ENCODE data around the gene RETSAT.
"Not testable (repeated sequence)": the region's sequence is repeated elsewhere in the genome, so short reads cannot be mapped to it uniquely, and the experiment has no call there.

Gene RETSAT

DNA sequence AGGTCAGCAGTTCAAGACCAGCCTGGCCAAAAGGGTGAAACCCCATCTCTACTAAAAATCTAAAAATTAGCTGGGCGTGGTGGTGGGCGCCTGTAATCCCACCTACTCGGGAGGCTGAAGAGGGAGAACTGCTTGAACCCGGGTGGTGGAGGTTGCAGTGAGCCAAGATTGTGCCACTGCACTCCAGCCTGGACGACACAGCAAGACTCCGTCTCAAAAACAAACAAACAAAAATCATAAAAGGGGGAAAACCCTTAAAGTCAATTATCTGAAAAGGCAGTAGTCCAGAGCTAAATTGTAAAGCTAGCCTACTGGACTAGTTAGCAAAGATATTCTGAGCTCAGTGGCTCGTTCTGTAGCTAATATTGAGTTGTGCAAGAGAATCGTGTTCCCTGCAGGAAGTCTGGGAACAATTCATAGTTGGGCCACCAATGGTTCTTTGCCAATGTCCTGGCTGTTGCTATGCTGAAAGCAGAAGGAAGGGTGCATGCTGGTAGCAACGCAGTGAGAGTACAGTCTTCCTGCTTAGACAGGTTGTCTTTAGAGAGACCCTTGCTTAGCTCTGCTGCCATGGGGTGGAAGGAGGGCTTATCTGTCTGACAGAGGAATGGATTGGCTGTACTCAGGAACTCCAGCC is 30.9 kb downstream of the RETSAT start:
- H3K27me3 ChIP-seq (ENCODE audit: low read depth), result no peaks in the 10 kb centered on the region
- peaks cover 61% of the 10 kb centered on the region for H3K36me3 ChIP-seq (replicated peaks)
- no peak for DNase-seq (ENCODE audit: low spot score in 2 of 2)
- H3K9me3 ChIP-seq, result no peaks in the 10 kb centered on the region
- no peak overlapping the region for H3K4me3 ChIP-seq
- in situ Hi-C loops (cut with MboI; ENCODE audit: low sequenced_read_pairs), result loop anchor here (25.0 kb wide), 1 partner anchor 836 kb away; no protein-coding TSS in a partner anchor
- peaks cover 6% of the 10 kb centered on the region for H3K4me1 ChIP-seq

DNA sequence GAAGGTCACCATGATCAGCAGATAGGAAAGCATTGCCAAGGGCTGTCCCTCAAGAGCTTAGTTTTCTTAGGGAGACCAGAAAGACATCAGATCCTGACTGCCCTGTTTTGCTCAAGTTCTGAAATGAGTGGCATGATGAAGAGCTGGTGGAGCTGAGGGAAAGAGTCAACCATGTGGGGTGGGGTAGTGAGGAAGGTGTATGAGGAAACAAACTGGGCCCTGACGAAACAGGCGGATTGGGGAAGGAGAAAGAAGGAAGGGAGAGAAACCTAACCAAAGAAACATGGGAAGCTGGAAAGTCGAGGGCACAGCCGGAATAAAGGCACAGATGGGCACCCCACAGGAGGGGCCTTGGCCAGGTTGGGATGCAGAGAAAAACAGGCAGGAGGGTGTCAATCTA is 34.5 kb downstream of the RETSAT start:
- peaks cover 70% of the 10 kb centered on the region for H3K36me3 ChIP-seq (replicated peaks)
- in situ Hi-C loops (cut with MboI; ENCODE audit: low sequenced_read_pairs), result loop anchor here (25.0 kb wide), 1 partner anchor 832 kb away; no protein-coding TSS in a partner anchor
- DNase-seq (ENCODE audit: low spot score in 2 of 2), result no peak

DNA sequence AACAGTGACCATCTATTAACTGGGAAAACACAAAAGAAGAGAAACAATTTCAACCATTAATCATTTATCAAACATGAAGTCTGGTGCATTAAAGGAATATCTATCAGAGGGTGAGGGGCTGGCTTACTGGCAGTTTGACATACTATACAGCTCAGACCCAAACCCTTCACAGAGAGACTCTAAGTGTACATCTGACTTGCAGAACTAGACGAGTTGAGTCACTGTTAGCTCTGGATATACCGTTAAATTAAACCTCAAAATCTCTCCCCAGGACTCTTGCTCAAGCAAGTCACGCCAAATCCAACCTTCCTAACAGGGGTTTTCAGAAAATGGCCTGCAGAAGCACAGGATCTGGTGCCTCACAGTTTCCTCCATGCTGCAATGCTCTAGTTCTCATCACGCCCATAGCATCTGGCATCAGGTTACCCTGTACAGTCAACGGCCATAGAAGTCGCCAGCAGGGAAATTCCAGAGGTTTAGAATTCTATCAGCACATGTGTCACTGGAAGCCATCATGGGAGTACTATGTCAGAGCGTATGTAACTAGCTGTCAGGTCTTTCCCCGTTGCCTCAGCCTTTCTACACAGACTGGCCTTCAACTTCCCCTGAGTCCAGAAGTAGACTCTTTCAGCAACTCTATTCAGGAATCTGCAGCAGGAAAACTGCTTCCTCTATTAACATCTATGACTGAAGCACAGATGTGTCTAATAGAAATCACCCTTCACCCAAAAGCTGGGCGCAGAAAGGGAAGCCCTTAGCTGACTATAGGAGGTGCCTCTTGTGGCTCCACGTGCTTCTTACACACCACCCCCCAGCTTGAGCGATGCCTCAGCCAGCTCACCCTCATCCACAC is 35.9 kb downstream of the RETSAT start:
- no peak for DNase-seq (ENCODE audit: low spot score in 2 of 2)
- H3K36me3 ChIP-seq (replicated peaks), result peaks cover 56% of the 10 kb centered on the region
- H3K4me3 ChIP-seq, result no peak overlapping the region
- no peaks in the 10 kb centered on the region for H3K9me3 ChIP-seq
- no peaks in the 10 kb centered on the region for H3K4me1 ChIP-seq
- H3K27me3 ChIP-seq (ENCODE audit: low read depth), result no peaks in the 10 kb centered on the region
- in situ Hi-C loops (cut with MboI; ENCODE audit: low sequenced_read_pairs), result loop anchor here (25.0 kb wide), 1 partner anchor 831 kb away; no protein-coding TSS in a partner anchor

More for the DNA sequence above, 34.5 kb downstream of the RETSAT start:
- no peaks in the 10 kb centered on the region for H3K9me3 ChIP-seq
- no peak overlapping the region for H3K4me3 ChIP-seq
- no peaks in the 10 kb centered on the region for H3K27me3 ChIP-seq (ENCODE audit: low read depth)
- no peaks in the 10 kb centered on the region for H3K4me1 ChIP-seq

DNA sequence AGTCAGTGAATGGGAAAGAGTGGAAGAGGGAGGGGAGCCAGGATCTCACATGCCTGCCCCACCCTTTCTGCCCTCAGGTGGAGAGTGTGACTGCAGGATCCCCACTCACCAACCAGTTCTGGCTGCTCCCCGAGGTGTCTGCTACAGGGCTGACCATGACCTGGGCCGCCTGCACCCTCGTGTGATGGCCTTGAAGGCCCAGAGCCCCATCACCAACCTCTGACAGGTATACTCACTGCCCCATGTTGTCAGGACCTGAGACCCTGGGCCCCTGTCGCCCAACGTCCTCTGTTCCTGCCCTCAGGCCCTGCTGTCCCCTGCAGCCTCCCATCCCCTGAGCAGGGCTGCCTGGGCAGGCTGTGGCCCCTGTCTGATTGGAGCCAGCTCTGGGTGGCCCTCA is 38.4 kb downstream of the RETSAT start:
- H3K9me3 ChIP-seq; H3K4me3 ChIP-seq; H3K27me3 ChIP-seq (ENCODE audit: low read depth); H3K4me1 ChIP-seq; DNase-seq (ENCODE audit: low spot score in 2 of 2): not testable (repeated sequence)
- peaks cover 32% of the 10 kb centered on the region for H3K36me3 ChIP-seq (replicated peaks)
- in situ Hi-C loops (cut with MboI; ENCODE audit: low sequenced_read_pairs), result loop anchor here (25.0 kb wide), 1 partner anchor 829 kb away; no protein-coding TSS in a partner anchor

DNA sequence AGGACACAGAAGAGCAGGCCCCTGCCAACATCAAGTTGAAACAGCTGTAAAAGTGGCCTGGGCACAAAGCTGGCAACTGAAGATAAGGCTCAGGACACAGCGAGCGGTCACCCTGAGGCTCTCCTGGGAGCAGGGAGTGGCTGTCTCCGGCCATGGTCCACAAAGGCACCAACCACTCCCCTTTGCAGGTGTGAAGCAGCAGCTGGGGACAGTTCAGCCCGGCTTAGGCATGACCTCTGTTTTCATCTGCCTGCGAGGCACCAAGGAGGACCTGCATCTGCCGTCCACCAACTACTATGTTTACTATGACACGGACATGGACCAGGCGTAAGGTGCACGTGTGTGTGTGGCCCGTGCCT is 39.5 kb downstream of the RETSAT start:
- no peak overlapping the region for H3K4me3 ChIP-seq
- no peaks in the 10 kb centered on the region for H3K4me1 ChIP-seq
- DNase-seq (ENCODE audit: low spot score in 2 of 2), result no peak
- in situ Hi-C loops (cut with MboI; ENCODE audit: low sequenced_read_pairs), result loop anchor here (25.0 kb wide), 1 partner anchor 828 kb away; no protein-coding TSS in a partner anchor
- no peaks in the 10 kb centered on the region for H3K9me3 ChIP-seq
- H3K36me3 ChIP-seq (replicated peaks), result peaks cover 29% of the 10 kb centered on the region
- H3K27me3 ChIP-seq (ENCODE audit: low read depth), result no peaks in the 10 kb centered on the region

DNA sequence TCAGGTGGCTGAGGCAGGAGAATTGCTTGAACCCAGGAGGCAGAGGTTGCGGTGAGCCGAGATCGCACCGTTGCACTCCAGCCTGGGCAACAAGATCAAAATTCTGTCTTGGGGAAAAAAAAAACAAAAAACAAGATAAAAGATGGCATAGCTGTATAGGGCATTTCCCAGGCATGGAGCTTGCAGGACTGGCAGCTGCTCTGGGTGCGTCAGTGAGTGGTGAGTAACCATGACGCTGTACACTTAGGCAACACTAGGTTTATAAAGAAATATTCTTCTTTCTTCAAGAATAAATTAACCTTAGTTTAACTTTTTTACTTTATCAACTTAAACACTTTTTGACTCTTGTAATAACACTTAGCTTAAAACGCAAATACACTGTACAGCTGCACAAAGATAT is 41.9 kb downstream of the RETSAT start:
- no peak for DNase-seq (ENCODE audit: low spot score in 2 of 2)
- Histone ChIP-seq H3K9me3 (no peaks in the 10 kb centered on the region), H3K4me1 (no peaks in the 10 kb centered on the region), H3K4me3 (no peak overlapping the region), H3K36me3 (replicated peaks) (peaks cover 26% of the 10 kb centered on the region), H3K27me3 (ENCODE audit: low read depth) (no peaks in the 10 kb centered on the region)
- in situ Hi-C loops (cut with MboI; ENCODE audit: low sequenced_read_pairs), result loop anchor here (25.0 kb wide), 1 partner anchor 825 kb away; no protein-coding TSS in a partner anchor

DNA sequence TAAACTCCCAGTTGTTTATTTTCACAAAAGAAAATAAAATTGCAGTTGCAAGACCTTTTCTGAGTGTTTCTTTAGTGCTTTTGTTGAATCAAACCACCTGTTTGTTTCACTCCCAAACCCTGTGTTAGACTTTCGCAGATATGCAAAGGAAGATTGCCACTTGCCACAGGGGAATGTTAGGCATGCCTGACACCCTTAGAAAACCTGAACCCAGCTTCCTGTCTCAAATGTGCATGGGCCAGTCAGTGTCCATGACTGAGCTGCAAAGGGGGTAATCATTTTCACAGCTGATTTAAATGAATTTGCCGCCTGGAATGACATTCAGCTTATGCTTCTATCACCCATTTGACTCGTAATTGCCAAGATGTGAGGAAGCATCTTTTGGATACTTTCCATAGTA is 44.0 kb downstream of the RETSAT start:
- H3K36me3 ChIP-seq (replicated peaks), result peaks cover 39% of the 10 kb centered on the region
- DNase-seq (ENCODE audit: low spot score in 2 of 2), result no peak

DNA sequence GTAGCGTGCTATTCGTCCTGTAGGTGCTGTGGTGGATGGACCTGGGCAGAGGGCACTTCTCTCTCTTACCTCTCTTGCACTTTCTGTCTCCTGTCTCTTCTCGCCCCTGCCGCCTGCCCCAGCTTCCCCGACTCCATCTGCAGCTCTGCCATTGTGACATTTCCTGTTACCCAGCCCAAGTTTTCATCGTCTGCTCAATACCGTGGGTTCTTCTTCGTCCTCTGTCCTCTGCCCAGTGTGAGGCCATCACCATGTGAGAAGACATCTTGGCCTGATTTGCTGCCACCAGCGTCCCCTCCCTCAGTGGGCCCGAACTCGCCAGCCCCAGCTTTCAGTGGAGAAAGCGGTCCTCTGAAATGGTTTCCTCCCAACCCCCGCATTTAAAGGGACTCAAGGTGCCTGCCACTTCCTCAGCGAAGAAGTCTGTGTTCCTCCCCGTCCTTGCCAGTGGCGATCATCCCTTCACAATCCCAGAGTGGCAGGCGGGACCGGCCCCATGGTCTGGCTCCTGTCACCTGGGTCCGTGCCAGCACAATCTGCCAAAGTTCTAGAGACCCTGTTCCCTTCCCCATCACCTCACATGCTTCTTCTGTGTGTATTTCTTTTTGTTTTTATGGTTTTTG is 44.5 kb downstream of the RETSAT start:
- Histone ChIP-seq H3K36me3 (replicated peaks) (peaks cover 44% of the 10 kb centered on the region), H3K4me1 (no peaks in the 10 kb centered on the region), H3K27me3 (ENCODE audit: low read depth) (no peaks in the 10 kb centered on the region), H3K4me3 (no peak overlapping the region), H3K9me3 (no peaks in the 10 kb centered on the region)
- DNase-seq (ENCODE audit: low spot score in 2 of 2), result no peak
- in situ Hi-C loops (cut with MboI; ENCODE audit: low sequenced_read_pairs), result loop anchor here (25.0 kb wide), 1 partner anchor 823 kb away; no protein-coding TSS in a partner anchor

More for the DNA sequence above, 44.0 kb downstream of the RETSAT start:
- in situ Hi-C loops (cut with MboI; ENCODE audit: low sequenced_read_pairs), result loop anchor here (25.0 kb wide), 1 partner anchor 823 kb away; no protein-coding TSS in a partner anchor
- H3K9me3 ChIP-seq, result no peaks in the 10 kb centered on the region
- H3K27me3 ChIP-seq (ENCODE audit: low read depth), result no peaks in the 10 kb centered on the region
- no peaks in the 10 kb centered on the region for H3K4me1 ChIP-seq
- no peak overlapping the region for H3K4me3 ChIP-seq

DNA sequence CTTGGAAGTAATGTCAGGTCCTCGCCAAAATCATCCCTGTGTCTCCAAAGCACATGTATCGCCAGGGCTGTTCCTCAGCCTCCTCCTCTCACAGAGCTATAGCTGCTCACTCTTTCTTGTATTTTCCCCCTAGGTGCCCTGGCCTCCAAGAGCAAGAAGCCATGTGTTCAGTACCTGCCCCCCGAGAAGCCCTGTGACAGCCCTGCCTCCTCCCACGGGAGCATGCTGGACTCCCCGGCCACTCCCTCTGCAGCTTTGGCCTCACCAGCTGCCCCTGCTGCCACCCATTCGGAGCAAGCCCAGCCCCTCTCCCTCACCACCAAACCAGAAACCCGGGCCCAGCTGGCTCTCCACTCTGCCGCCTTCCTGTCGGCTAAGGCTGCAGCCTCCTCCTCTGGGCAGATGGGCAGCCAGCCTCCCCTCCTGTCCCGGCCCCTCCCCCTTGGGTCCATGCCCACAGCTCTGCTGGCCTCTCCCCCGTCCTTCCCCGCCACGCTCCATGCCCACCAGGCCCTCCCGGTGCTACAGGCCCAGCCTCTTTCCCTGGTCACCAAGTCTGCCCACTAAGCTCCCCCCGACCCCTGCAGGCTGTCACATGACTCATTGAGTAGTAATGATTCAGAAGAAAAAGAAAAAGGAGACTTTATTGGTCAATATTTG is 45.3 kb downstream of the RETSAT start:
- Histone ChIP-seq H3K4me3 (no peak overlapping the region), H3K27me3 (ENCODE audit: low read depth) (no peaks in the 10 kb centered on the region), H3K36me3 (replicated peaks) (peaks cover 48% of the 10 kb centered on the region), H3K4me1 (no peaks in the 10 kb centered on the region), H3K9me3 (no peaks in the 10 kb centered on the region)
- DNase-seq (ENCODE audit: low spot score in 2 of 2), result no peak
- in situ Hi-C loops (cut with MboI; ENCODE audit: low sequenced_read_pairs), result loop anchor here (25.0 kb wide), 1 partner anchor 822 kb away; no protein-coding TSS in a partner anchor

DNA sequence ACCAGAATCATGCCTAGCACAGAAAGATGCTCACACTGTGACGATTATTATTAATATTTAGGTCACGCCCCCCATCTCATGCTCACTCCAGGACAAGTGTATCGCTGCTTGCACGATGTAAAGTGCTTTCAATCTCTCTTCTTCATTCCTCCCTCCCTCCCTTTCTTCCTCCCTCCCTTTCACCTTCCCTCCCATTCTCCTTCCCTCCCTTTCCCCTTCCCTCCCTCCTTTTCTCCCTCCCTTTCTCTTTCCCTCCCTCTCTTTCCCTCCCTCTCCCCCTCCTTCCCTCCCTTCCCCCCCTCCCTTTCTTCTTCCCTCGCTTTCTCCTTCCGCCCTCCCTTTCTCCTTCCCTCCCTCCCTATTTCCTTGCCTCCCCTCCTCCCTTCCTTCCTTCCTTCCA is 46.1 kb downstream of the RETSAT start:
- H3K4me1 ChIP-seq, result no peaks in the 10 kb centered on the region
- H3K9me3 ChIP-seq, result no peaks in the 10 kb centered on the region
- H3K27me3 ChIP-seq (ENCODE audit: low read depth), result no peaks in the 10 kb centered on the region
- in situ Hi-C loops (cut with MboI; ENCODE audit: low sequenced_read_pairs), result loop anchor here (25.0 kb wide), 1 partner anchor 821 kb away; no protein-coding TSS in a partner anchor
- no peak overlapping the region for H3K4me3 ChIP-seq
- DNase-seq (ENCODE audit: low spot score in 2 of 2), result no peak
- peaks cover 48% of the 10 kb centered on the region for H3K36me3 ChIP-seq (replicated peaks)

DNA sequence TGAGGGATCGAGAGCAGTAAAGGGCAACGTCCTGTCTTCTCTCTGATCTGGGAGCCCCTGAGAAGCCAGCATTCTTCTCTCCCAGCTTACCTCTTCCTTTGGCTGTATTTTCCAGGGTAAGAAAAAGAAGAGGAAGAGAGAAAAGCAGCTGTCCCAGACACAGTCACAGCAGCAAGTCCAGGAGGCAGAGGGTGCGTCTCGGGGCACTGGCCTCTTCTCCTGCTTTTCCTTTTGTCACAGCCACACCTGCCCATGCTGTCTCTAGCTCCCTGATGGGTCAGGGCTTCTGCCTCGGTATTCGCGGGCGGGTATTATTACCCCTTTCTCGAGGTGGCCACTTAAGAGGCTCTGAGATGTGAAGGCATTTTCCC is 46.8 kb downstream of the RETSAT start:
- in situ Hi-C loops (cut with MboI; ENCODE audit: low sequenced_read_pairs), result loop anchor here (25.0 kb wide), 1 partner anchor 820 kb away; no protein-coding TSS in a partner anchor

DNA sequence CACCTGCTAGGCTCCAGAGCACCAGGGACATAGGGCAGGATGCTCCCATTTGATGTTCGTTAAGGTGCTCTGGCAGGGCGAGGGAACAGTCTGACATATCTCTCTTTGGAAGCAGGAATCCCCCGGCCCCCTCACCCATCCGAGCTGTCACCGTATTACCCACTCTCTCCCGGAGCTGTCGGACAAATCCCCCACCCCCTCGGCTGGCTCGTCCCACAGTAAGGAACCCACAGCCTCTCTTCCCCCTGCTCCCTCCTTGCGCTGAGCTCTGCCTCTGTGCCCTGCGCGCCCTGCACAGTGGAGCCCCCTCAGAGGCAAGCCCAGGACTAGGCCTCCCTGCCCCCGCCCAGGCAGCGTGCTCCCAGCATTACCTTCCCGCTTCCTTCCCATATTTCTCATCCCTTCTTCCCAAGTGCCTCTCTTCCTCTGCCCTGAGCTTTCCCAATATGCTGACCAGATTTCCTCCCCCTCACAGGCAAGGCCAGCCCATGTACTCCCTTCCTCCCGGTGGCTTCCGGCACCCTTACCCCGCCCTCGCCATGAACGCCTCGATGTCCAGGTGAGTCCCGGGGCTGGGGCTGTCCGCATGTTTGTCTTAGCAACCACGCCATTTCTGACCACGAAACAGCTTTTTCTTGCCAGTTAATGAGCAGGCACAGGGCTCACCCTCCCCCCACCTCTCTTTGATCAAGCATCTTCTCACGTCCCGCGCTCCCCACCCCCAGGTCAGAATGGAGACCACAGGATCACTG is 50.4 kb downstream of the RETSAT start:
- Histone ChIP-seq H3K9me3 (no peaks in the 10 kb centered on the region), H3K27me3 (ENCODE audit: low read depth) (no peaks in the 10 kb centered on the region), H3K36me3 (replicated peaks) (peaks cover 41% of the 10 kb centered on the region), H3K4me3 (no peak overlapping the region), H3K4me1 (no peaks in the 10 kb centered on the region)
- no peak for DNase-seq (ENCODE audit: low spot score in 2 of 2)
- in situ Hi-C loops (cut with MboI; ENCODE audit: low sequenced_read_pairs), result loop anchor here (25.0 kb wide), 1 partner anchor 817 kb away; no protein-coding TSS in a partner anchor

More for the DNA sequence above, 46.8 kb downstream of the RETSAT start:
- H3K27me3 ChIP-seq (ENCODE audit: low read depth), result no peaks in the 10 kb centered on the region
- no peaks in the 10 kb centered on the region for H3K4me1 ChIP-seq
- peaks cover 48% of the 10 kb centered on the region for H3K36me3 ChIP-seq (replicated peaks)
- DNase-seq (ENCODE audit: low spot score in 2 of 2), result no peak
- H3K9me3 ChIP-seq, result no peaks in the 10 kb centered on the region
- H3K4me3 ChIP-seq, result no peak overlapping the region
